Stimulated activated memory B cell treated with anti-CD40 and anti-IgM and Interleukin-4, amounts not matched to agents 10 μg/mL and 1 μg/mL and 100 μg/mL, for 72 hours (primary cell): Measurements from ENCODE around the gene HRH2.
"Not testable (repeated sequence)": the region's sequence is repeated elsewhere in the genome, so short reads cannot be mapped to it uniquely, and the experiment has no call there.

Source experiments
- ATAC-seq: fragments of 150-1000 bp; cut with Tn5 transposase; 2 replicates; pipeline ENCODE4 v1.10.0; 2021
- H3K27ac Mint-ChIP-seq: one replicate; pipeline ENCODE4 v1.8.0; 2022; ENCODE audit warnings: mild to moderate bottlenecking, mixed read lengths
- H3K27me3 Mint-ChIP-seq: one replicate; pipeline ENCODE4 v1.8.0; 2022; ENCODE audit warnings: mixed read lengths
- H3K36me3 Mint-ChIP-seq: one replicate; pipeline ENCODE4 v1.8.0; 2022; ENCODE audit warnings: mixed read lengths
- H3K4me1 Mint-ChIP-seq: one replicate; pipeline ENCODE4 v1.8.0; 2022; ENCODE audit warnings: mixed read lengths
- H3K4me3 Mint-ChIP-seq: one replicate; pipeline ENCODE4 v1.8.0; 2022; ENCODE audit warnings: mild to moderate bottlenecking, moderate library complexity, mixed read lengths
- H3K9me3 Mint-ChIP-seq: one replicate; pipeline ENCODE4 v1.8.0; 2022; ENCODE audit warnings: mixed read lengths

Gene HRH2

DNA sequence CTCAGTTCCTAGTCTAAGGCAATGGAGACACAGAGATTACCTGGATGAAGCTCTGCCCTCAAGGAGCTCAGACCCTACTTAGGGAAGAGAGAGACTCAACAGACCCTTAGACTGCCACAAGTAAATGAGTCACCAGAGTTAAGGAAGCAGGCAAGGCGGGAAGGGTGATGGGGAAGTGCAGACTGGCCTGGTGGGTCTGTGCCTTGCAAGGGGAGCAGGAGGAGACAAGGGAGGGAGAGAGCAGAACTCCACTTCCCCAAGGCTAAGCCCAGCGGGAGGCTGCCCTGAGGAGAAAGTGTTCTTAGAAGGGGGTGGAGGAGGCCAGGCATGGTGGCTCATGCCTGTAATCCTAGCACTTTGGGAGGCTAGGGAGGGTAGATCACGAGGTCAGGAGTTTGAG, 83.7 kb downstream of the HRH2 start:
- Mint-ChIP-seq H3K36me3 (no peaks in the 10 kb centered on the region), H3K4me1 (no peaks in the 10 kb centered on the region), H3K4me3 (no peak overlapping the region), H3K27me3 (peaks cover 63% of the 10 kb centered on the region), H3K9me3 (no peaks in the 10 kb centered on the region), H3K27ac (no peak overlapping the region)
- no peak for ATAC-seq

DNA sequence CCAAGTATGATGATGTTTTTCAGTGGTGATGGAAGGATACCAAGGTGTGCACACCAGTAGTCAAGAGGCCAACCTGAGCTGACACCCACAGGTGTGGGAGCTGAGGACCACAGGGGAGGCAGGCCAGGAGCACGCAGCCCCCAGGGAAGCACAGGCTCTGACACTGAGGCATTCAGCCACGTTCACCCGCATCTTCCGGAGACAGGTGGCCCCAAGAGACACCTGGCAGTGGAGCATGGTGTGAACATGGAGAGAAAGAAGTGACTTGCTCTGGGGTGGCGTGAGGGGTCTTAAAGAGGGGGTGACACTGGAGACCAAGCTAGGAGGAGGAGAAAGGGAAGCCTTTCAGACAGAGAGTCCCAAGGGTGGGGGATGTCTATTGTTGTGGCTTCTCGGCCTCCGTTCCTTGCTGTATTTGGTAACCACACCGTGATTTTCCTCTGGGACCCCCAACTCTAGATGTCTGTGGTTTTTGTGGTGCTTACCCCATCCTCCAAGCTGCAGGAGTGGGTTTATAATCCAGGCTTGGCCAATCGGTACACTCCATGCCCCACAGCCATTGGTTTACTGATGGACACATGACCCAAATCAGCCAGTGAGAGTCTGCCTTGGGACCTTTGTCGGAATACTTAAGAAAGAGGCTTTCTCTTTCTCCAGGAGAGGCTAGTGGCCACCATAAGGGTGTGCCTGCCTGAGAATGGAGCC, 84.6 kb downstream of the HRH2 start:
- Mint-ChIP-seq H3K36me3 (no peaks in the 10 kb centered on the region), H3K4me3 (no peak overlapping the region), H3K4me1 (no peaks in the 10 kb centered on the region), H3K27me3 (peaks cover 61% of the 10 kb centered on the region), H3K9me3 (no peaks in the 10 kb centered on the region), H3K27ac (no peak overlapping the region)
- no peak for ATAC-seq

DNA sequence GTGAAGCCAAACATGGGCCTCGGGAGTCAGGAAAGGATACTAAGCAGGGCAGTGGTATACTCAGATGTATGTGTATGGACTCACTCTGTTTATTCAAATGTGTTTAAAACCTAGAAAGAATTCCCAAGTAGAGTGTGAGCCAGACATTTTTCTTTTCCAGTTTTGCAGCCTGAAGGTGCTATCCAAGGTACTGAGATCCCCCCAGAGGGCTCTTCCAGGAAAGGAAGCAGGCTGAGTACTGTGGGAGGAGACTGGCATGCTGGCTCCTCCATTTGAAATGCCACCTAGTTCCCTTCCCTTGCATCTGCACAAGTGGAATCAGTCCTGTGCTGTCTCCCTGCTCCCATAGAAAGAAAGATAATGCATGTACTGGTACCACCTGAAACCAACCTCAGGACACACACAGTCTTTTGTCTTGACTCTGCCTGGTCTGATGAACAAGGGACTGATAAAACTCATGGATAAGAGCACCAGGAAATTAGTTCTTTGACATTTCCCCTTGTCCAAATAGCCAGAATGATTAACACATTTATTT, 85.9 kb downstream of the HRH2 start:
- Mint-ChIP-seq H3K9me3 (no peaks in the 10 kb centered on the region), H3K27me3 (peaks cover 52% of the 10 kb centered on the region), H3K36me3 (no peaks in the 10 kb centered on the region), H3K4me3 (no peak overlapping the region), H3K4me1 (no peaks in the 10 kb centered on the region), H3K27ac (no peak overlapping the region)
- ATAC-seq = no peak

DNA sequence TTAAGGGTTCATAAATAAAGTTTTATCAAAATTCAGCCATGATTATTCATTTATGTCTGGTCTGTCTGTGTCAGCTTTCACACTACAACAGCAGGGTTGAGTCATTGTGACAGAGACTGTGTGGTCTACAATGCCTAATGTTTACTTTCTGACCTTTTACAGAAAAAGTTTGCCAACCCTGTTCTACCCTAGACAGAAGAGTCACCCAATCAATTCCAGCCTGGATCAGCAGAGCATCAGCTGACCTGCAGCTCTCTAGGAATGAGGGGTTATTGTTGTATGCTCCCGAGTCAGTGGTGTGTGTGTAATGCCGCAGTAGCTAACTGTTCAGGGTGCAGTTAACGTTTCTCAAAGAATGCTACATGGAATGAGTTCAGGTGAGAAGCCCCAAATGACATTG, 87.3 kb downstream of the HRH2 start:
- no peak for ATAC-seq
- no peaks in the 10 kb centered on the region for H3K36me3 Mint-ChIP-seq
- H3K27me3 Mint-ChIP-seq = peaks cover 47% of the 10 kb centered on the region
- H3K9me3 Mint-ChIP-seq = no peaks in the 10 kb centered on the region
- H3K4me3 Mint-ChIP-seq = no peak overlapping the region
- no peak overlapping the region for H3K27ac Mint-ChIP-seq
- no peaks in the 10 kb centered on the region for H3K4me1 Mint-ChIP-seq

DNA sequence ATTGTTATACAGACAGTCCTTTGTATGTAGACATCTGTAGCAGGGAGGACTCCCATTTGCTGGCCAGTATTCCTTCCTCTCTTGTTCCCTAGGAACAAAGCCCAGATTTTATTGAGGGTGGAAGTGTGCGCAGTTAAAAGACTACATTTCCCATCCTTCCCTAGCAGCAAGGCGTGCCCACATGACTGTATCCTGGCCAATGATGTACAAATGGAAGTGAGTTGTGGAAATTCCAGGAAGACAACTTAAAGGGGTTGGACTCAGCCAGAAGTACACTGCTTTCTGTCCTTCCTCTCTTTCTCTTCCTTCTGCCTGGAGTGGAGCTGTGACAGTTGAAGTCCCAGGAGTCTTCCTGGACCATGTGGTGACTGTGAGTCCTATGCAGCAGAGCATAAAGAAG, 89.0 kb downstream of the HRH2 start:
- no peak overlapping the region for H3K4me3 Mint-ChIP-seq
- peaks cover 37% of the 10 kb centered on the region for H3K27me3 Mint-ChIP-seq
- H3K36me3 Mint-ChIP-seq = no peaks in the 10 kb centered on the region
- no peaks in the 10 kb centered on the region for H3K9me3 Mint-ChIP-seq
- ATAC-seq = no peak
- H3K27ac Mint-ChIP-seq = no peak overlapping the region
- no peaks in the 10 kb centered on the region for H3K4me1 Mint-ChIP-seq

DNA sequence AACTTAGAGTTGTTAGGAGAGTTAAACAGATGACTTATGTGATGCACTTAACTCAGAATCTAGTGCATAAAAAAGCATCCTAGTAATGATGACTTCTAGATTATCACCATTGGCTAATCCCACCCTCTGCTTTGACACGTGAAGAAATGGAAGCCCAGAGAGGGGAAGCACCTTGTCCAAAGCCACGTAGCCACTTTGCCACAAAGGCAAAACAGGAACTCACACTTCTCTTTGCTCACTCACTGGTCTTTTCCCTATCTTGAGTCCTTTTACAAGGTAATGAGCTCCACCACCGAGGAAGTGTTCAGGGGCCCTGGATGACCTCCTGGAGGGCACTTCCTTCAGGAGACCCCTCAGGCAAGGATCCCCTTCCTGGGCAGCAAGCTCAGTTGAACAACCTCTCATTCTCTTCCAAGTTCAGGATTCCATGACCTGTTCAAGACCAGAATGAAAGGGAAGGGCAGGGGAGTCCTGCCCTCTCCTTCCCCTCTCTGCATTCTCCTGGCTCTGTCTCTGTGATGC, 89.7 kb downstream of the HRH2 start:
- no peak for ATAC-seq
- H3K36me3 Mint-ChIP-seq = no peaks in the 10 kb centered on the region
- H3K4me1 Mint-ChIP-seq = no peaks in the 10 kb centered on the region
- no peak overlapping the region for H3K4me3 Mint-ChIP-seq
- H3K9me3 Mint-ChIP-seq = no peaks in the 10 kb centered on the region
- peaks cover 34% of the 10 kb centered on the region for H3K27me3 Mint-ChIP-seq
- H3K27ac Mint-ChIP-seq = no peak overlapping the region

DNA sequence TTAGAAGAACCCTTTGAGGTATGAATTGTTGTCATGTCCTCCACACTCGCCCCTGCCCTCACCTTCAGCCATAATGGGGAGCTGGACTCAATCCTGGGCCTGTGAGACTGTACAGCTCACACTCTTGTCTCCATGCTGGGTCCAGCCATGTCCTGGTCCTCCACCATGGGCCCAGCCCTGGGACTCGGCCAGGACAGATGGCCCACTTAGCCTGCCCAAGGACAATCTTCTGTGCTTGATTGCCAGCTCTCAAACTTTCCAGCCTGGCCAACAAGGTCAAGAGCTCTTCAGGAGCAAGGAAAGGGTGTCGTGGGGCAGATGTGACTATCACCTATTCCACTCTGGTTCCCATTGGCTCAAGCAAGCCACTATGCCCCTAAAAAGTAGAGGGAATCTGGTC, 90.8 kb downstream of the HRH2 start:
- no peak for ATAC-seq
- H3K36me3 Mint-ChIP-seq = no peaks in the 10 kb centered on the region

DNA sequence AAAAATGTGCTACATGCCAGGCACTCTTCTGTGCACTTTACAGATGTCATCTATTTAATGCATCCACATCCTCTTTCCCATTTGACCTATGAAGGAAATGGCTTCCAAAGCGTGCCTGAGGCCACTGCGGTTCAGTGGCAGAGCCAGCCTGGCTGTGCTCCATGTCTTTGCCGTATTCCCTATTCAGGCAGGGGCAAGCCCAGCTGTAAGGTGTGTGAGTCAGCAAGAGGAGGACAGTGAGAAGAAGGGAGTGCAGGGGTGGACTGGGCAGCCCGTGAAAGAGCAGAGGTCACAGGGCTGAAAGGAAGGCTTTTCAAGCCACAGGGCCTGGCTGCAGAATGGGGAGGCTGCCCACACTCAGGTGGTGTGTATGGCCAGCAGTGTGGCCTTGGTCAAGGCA, 91.7 kb downstream of the HRH2 start:
- Mint-ChIP-seq H3K9me3 (no peaks in the 10 kb centered on the region), H3K4me3 (no peak overlapping the region), H3K4me1 (no peaks in the 10 kb centered on the region), H3K36me3 (no peaks in the 10 kb centered on the region), H3K27ac (no peak overlapping the region), H3K27me3 (peaks cover 39% of the 10 kb centered on the region)
- ATAC-seq = no peak

More for the DNA sequence above, 90.8 kb downstream of the HRH2 start:
- Mint-ChIP-seq H3K27me3 (peaks cover 32% of the 10 kb centered on the region), H3K9me3 (no peaks in the 10 kb centered on the region), H3K4me1 (no peaks in the 10 kb centered on the region), H3K4me3 (no peak overlapping the region), H3K27ac (no peak overlapping the region)

DNA sequence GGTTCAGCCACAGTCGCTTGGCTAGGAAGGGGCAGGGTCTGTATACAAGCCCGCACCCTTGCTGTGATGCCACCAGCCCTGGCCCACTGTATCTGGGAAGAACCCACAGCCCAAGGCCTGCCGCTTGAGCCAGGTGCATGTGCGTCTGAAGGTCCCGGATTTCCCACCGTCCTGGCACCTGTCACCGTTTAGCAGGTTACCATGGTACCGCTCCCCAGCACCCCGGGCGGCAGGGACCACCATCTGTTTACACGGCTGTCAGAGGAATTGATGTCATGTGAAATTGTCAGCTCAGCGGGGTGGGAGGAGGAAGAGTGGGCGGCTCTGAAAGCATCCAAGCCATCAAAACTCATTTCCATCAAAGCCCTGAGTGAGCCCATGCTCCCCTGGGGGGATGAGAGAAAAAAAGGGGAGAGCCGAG, 92.7 kb downstream of the HRH2 start:
- H3K4me1 Mint-ChIP-seq = no peaks in the 10 kb centered on the region

DNA sequence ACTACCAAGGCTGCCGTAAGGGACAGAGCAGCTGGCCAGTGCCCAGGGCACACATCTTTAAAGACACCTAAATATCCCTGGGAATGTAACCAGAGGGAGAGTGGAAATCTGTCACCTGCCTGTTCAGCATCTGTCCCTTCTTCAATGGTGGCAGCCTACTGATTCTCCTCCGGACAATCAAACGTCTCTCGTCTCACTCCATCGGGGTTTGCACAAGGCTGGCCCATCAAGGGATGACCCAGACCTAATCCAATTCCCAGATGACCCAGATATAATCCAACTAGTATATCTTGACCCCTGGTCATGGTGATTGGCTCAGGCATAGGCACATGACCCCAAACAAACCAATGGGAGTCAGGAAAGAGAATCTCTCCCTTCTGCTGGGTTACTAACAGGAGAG, 93.5 kb downstream of the HRH2 start:
- no peaks in the 10 kb centered on the region for H3K36me3 Mint-ChIP-seq
- ATAC-seq = no peak
- H3K27me3 Mint-ChIP-seq = peaks cover 57% of the 10 kb centered on the region
- H3K9me3 Mint-ChIP-seq = no peaks in the 10 kb centered on the region
- H3K27ac Mint-ChIP-seq = no peak overlapping the region
- no peaks in the 10 kb centered on the region for H3K4me1 Mint-ChIP-seq
- no peak overlapping the region for H3K4me3 Mint-ChIP-seq

More for the DNA sequence above, 92.7 kb downstream of the HRH2 start:
- H3K36me3 Mint-ChIP-seq = no peaks in the 10 kb centered on the region
- no peak overlapping the region for H3K4me3 Mint-ChIP-seq
- H3K27ac Mint-ChIP-seq = no peak overlapping the region
- H3K9me3 Mint-ChIP-seq = no peaks in the 10 kb centered on the region
- peaks cover 48% of the 10 kb centered on the region for H3K27me3 Mint-ChIP-seq
- no peak for ATAC-seq

DNA sequence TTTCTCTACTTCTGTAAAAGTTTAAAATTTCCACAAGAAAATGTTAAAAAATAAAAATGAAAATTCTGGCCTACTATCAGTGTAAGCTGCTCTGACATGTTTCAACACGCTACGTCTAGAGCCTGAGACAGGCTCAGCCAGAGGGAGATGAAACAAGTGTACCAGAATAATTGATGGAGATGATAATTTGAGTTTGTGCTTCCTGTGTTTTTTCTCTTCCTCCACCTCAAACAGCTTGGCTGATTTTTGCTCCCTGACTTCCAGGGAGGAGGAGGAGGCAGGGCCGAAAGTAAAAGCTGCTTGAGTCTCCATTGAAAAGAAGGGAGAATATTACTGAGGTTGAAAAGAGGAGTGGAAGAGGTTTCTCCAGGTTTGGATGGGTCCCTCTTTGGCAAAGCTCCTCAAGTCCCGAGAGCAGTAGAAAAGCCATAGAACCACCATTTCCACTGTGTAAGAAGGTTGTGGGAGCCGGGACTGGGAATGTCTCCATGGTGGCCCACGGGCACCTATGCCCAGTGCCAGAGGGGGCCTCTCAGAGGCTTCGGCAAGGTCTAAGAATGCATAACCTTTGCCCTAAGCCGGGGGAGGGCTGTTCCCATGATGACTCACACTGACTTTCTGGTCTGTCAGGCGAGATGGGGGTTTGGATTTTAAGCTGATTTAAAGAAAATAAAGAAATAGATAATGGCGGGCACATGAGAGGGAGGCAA, 95.1 kb downstream of the HRH2 start:
- no peaks in the 10 kb centered on the region for H3K36me3 Mint-ChIP-seq
- H3K9me3 Mint-ChIP-seq = no peaks in the 10 kb centered on the region
- no peak overlapping the region for H3K27ac Mint-ChIP-seq
- no peaks in the 10 kb centered on the region for H3K4me1 Mint-ChIP-seq
- no peak overlapping the region for H3K4me3 Mint-ChIP-seq
- ATAC-seq = no peak
- peaks cover 73% of the 10 kb centered on the region for H3K27me3 Mint-ChIP-seq

DNA sequence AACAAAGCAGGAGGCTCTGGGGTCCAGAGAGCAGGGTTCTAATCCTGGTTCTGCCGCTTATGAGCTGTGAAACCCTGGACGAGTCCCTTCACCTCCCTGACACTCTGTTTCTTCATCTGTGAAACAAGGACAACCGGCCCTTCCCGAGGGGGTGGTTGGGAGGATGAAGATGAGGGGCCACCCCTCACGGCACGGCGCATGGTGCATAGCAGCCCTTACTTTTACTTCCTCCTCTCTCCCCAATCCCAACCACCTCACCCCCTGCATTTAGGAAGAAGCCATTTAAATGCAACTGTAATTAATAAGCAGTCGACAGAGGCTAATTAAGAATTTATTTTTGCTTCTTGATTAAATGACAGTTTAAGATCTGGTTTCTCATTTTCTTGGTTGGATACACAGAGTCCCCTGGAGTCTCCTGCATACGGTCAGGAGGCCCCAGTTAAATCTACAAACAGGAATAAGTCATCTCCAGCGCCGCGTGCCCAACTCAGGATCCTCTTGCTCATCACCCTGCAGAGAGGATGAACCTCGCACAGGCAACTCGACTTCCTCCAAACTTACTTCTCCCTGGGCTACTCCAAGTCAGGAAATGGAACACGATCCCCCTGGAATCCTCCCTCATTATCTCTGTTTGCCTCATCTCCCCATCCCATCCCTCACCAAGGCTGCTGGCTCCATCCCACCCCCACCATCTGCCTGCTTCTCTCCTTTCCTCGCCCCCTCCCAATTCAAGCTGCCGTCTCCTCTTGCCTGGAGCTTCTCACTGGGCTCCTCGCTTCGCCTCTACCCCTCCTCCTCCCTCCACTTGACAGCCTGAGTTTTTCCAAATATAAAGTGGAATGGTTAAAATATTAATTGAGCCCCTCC, 95.9 kb downstream of the HRH2 start:
- Mint-ChIP-seq H3K4me1 (no peaks in the 10 kb centered on the region), H3K27me3 (peaks cover 73% of the 10 kb centered on the region), H3K36me3 (no peaks in the 10 kb centered on the region), H3K9me3 (no peaks in the 10 kb centered on the region), H3K27ac (no peak overlapping the region), H3K4me3 (no peak overlapping the region)
- no peak for ATAC-seq

DNA sequence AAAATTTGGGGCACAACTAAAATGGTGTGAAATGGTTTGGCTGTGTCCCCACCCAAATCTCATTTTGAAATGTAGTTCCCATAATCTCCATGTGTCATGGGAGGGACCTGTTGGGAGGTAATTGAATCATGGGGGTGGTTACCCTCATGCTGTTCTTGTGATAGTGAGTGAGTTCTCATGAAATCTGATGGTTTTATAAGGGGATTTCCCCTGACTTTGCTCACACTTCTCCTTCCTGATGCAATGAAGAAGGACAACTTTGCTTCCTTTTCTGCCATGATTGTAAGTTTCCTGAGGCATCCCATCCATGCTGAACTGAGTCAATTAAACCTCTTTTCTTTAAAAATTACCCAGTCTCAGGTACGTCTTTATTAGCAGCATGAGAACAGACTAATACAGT, 102.1 kb downstream of the HRH2 start:
- not testable (repeated sequence) for H3K4me1 Mint-ChIP-seq, H3K36me3 Mint-ChIP-seq, ATAC-seq, H3K9me3 Mint-ChIP-seq, H3K4me3 Mint-ChIP-seq, H3K27ac Mint-ChIP-seq
- peaks cover 56% of the 10 kb centered on the region for H3K27me3 Mint-ChIP-seq
